ENCODE measurements around the gene POLK. TPM values are rescaled to one million over a fixed set of nuclear protein-coding genes. Genes with fewer than 3 reads are reported as not detected.
"Not testable (repeated sequence)": the region's sequence is repeated elsewhere in the genome, so short reads cannot be mapped to it uniquely, and the experiment has no call there.

POLK gene
- total RNA-seq, 1 donor from 2014 or later: 40.1 TPM

DNA sequence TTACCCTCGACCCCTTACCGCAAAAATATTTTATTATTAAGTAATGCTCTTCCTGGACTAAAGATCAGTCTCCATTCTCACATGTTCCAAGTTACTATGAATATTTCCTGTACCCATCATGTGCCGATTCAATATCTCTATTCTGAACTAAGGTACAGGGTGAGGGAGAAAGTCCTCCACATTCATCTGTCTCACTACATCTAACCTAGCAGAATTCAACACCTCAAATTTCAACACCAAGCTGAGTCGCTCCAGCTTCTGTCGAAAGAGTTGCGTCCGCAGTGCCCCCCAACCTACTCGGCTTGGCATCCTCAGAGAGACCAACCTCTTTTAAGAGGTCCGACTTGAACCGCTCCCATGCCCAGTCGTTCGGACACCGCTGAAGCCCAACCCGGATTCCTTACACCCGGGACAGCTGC lies 1.3 kb upstream of the POLK start:
- DNase-seq (ENCODE audit: low read depth): peak; percentile 68

- peak; percentile 53 for DNase-seq (ENCODE audit: low read depth)
Measured at GRCh38 chr5:75510836-75511434, 756 bp upstream of the POLK start.

GRCh38 chr5:75512383-75513074 lies 838 bp downstream of the POLK start:
- DNase-seq (ENCODE audit: low read depth): peak; percentile 21

- no peak for DNase-seq (ENCODE audit: low read depth)
Measured at GRCh38 chr5:75513841-75514240, 2.1 kb downstream of the POLK start.

GRCh38 chr5:75514323-75514722 lies 2.6 kb downstream of the POLK start:
- no peak for DNase-seq (ENCODE audit: low read depth)

- no peak for DNase-seq (ENCODE audit: low read depth)
Measured at GRCh38 chr5:75519761-75520160, 8.1 kb downstream of the POLK start.

- DNase-seq (ENCODE audit: low read depth): no peak
Measured at GRCh38 chr5:75521195-75521594, 9.5 kb downstream of the POLK start.

- DNase-seq (ENCODE audit: low read depth): no peak
Measured at GRCh38 chr5:75522025-75522424, 10.3 kb downstream of the POLK start.

DNA sequence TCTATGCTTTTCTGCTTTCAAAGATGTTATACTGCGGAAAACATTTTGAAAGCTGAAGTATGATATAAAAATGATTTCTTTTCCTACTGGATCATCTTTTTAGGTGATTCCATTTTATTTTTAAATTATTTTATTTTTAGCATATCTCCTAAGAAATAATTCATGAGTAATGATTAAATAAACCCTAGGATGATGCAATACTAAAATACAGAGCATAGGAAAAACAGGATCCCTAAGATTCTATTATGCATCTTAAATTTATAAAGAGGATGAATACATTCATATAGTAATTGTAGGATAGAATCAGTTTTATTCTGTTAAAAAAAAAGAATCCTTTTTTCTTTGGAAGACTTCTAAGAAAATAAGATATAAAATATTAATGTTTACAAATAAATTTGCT lies 10.9 kb downstream of the POLK start:
- DNase-seq (ENCODE audit: low read depth): no peak

DNA sequence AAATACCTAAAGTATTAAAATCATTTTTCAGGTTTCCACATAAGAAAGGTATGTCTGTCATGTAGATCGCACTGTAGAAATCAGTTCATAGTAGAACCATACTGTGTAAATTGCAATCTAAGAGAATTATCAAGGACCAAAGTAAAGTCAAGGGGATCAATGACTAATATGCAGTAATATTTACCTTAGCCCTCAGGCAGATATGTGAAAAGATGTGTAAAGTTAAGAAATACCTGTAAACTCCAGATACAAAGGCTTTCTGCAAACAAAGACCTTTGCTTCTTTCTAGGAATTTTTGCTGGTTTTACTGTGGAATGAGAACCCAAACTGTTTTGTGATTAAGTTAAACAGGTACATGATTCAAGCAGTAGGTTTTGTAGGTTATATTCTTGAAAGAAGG lies 11.6 kb downstream of the POLK start:
- no peak for DNase-seq (ENCODE audit: low read depth)

DNA sequence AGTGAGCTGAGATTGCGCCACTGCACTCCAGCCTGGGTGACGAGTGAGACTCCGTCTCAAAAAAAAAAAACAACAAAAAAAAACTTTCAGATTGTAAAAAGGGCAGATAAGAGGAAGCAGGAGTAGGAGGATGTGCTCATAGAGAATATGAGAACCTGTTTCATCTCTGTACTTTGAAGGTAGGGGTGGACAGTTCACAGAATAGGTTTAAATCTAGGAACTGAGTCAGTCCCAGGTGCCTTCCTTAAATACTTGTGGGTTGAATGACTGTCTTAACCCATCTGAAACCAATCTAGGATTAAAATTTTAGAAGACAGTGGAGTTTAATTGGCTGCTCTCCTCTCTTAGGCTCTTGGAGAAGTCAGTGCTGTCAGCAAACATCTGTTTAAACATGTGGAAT lies 12.4 kb downstream of the POLK start:
- DNase-seq (ENCODE audit: low read depth): peak; percentile 22

- DNase-seq (ENCODE audit: low read depth): no peak
Measured at GRCh38 chr5:75524591-75524990, 12.9 kb downstream of the POLK start.

- no peak for DNase-seq (ENCODE audit: low read depth)
Measured at GRCh38 chr5:75525344-75525743, 13.7 kb downstream of the POLK start.

GRCh38 chr5:75526070-75526469 lies 14.4 kb downstream of the POLK start:
- no peak for DNase-seq (ENCODE audit: low read depth)

DNA sequence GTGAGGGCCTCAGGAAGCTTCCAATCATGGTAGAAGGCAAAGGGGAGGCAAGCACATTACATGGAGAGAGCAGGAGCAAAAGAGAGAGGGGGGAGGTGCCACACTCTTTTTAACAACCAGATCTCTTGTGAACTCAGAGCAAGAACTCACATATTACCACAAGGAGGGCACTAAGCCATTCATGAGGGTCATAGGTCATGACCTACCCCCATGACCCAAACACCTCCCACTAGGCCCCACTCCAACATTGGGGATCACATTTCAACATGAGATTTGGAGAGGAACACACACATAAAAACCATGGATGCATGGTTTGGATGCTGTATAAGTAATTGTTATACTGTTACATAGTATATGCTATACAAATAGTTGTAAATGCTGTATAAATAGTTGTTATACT lies 17.5 kb downstream of the POLK start:
- DNase-seq (ENCODE audit: low read depth): no peak

- DNase-seq (ENCODE audit: low read depth): no peak
Measured at GRCh38 chr5:75532190-75532589, 20.5 kb downstream of the POLK start.

DNA sequence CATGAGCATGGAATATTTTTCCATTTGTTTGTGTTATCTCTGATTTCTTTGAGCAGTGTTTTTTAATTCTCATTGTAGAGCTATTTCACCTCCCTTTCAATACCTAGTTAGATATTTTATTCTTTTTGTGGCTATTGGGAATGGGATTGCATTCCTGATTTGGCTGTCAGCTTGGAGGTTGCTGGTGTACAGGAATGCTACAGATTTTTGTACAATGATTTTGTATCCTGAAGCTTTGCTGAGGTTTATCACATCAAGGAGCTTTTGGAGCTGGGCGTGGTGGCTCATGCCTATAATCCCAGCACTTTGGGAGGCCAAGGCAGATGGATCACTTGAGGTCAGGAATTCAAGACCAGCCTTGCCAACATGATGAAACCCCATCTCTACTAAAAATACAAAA lies 22.0 kb downstream of the POLK start:
- not testable (repeated sequence) for DNase-seq (ENCODE audit: low read depth)

DNA sequence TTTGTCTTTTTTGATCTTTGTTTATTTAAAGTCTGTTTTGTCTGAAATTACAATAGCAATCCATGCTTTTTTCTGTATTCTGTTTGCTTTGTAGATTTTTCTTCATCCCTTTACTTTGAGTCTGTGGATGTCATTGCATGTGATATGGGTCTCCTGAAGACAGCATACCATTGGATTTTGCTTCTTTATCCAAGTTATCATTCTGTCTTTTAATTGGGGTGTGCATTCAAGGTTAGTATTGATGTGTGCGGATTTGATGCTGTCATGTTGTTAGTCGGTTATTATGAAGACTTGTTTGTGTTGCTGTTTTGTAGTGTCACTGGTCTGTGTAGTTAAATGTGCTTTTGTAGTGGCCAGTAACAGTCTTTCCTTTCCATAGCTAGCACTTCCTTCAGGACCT lies 23.0 kb downstream of the POLK start:
- DNase-seq (ENCODE audit: low read depth): no peak

GRCh38 chr5:75536147-75536546 lies 24.5 kb downstream of the POLK start:
- DNase-seq (ENCODE audit: low read depth): no peak

GRCh38 chr5:75536694-75537360 lies 25.1 kb downstream of the POLK start:
- DNase-seq (ENCODE audit: low read depth): no peak

- no peak for DNase-seq (ENCODE audit: low read depth)
Measured at GRCh38 chr5:75538211-75538610, 26.5 kb downstream of the POLK start.

DNA sequence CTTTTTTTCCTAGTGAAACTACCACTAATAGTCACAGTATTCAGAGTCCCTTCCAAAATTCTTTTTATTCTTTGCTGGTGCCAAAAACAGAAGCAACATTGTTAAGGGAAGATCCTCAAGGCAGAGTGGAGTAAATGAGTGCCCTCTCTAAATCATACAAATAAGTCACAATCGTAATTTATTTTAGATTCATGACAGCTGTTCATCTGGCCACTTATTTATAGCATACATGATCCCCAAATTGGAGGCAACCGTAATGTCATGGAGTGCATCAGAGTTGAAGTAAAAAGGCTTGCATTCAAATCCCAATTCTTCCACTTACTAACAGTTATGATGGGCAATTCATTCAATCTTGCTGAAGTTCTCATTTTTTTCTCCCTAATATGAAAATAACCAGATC lies 33.4 kb downstream of the POLK start:
- peak; percentile 55 for DNase-seq (ENCODE audit: low read depth)

GRCh38 chr5:75546830-75547229 lies 35.1 kb downstream of the POLK start:
- no peak for DNase-seq (ENCODE audit: low read depth)

All from myocyte (in vitro differentiated cells).